ENCODE data around the gene SYNGR1.
"Not testable (repeated sequence)": the region's sequence is repeated elsewhere in the genome, so short reads cannot be mapped to it uniquely, and the experiment has no call there.

SYNGR1 gene

GRCh38 chr22:39352306-39352891, 2.6 kb downstream of the SYNGR1 start:
- no peak for DNase-seq (ENCODE audit: low read depth)
- no peak overlapping the region for H3K4me3 ChIP-seq (ENCODE audit: low read depth, low read length)
- TF ChIP-seq CTCF (IDR thresholded peaks at IDR 0.05; ENCODE audit: insufficient read depth, low read depth, low read length, missing control alignments) = no peak

GRCh38 chr22:39353346-39353745, 3.6 kb downstream of the SYNGR1 start:
- no peak for TF ChIP-seq CTCF (IDR thresholded peaks at IDR 0.05; ENCODE audit: insufficient read depth, low read depth, low read length, missing control alignments)
- H3K4me3 ChIP-seq (ENCODE audit: low read depth, low read length) = no peak overlapping the region
- no peak for DNase-seq (ENCODE audit: low read depth)

GRCh38 chr22:39355080-39355479, 5.3 kb downstream of the SYNGR1 start:
- no peak overlapping the region for H3K4me3 ChIP-seq (ENCODE audit: low read depth, low read length)
- TF ChIP-seq CTCF (IDR thresholded peaks at IDR 0.05; ENCODE audit: insufficient read depth, low read depth, low read length, missing control alignments) = no peak
- DNase-seq (ENCODE audit: low read depth) = no peak

GRCh38 chr22:39355805-39356204, 6.0 kb downstream of the SYNGR1 start:
- H3K4me3 ChIP-seq (ENCODE audit: low read depth, low read length); DNase-seq (ENCODE audit: low read depth): not testable (repeated sequence)

GRCh38 chr22:39356464-39356863, 6.7 kb downstream of the SYNGR1 start:
- DNase-seq (ENCODE audit: low read depth) = no peak
- no peak overlapping the region for H3K4me3 ChIP-seq (ENCODE audit: low read depth, low read length)
- no peak for TF ChIP-seq CTCF (IDR thresholded peaks at IDR 0.05; ENCODE audit: insufficient read depth, low read depth, low read length, missing control alignments)

GRCh38 chr22:39357110-39358108, 7.6 kb downstream of the SYNGR1 start:
- not testable (repeated sequence) for DNase-seq (ENCODE audit: low read depth); H3K4me3 ChIP-seq (ENCODE audit: low read depth, low read length)

GRCh38 chr22:39358197-39358596, 8.4 kb downstream of the SYNGR1 start:
- DNase-seq (ENCODE audit: low read depth); H3K4me3 ChIP-seq (ENCODE audit: low read depth, low read length): not testable (repeated sequence)

- no peak for DNase-seq (ENCODE audit: low read depth)
- no peak for TF ChIP-seq CTCF (IDR thresholded peaks at IDR 0.05; ENCODE audit: insufficient read depth, low read depth, low read length, missing control alignments)
- no peak overlapping the region for H3K4me3 ChIP-seq (ENCODE audit: low read depth, low read length)
Observed at GRCh38 chr22:39359659-39360195, 9.9 kb downstream of the SYNGR1 start.

Data from GM12865 (cell line).